Measurements from ENCODE around the gene HECTD4. TPM values are rescaled to one million over a fixed set of nuclear protein-coding genes. Genes with fewer than 3 reads are reported as not detected.
A peak's percentile ranks its signal among the peaks of the same experiment; 100 is the strongest.
"Not testable (repeated sequence)": the region's sequence is repeated elsewhere in the genome, so short reads cannot be mapped to it uniquely, and the experiment has no call there.

HECTD4 gene
- total RNA-seq, 1 donor from 2014 or later: 34.8 TPM

DNA sequence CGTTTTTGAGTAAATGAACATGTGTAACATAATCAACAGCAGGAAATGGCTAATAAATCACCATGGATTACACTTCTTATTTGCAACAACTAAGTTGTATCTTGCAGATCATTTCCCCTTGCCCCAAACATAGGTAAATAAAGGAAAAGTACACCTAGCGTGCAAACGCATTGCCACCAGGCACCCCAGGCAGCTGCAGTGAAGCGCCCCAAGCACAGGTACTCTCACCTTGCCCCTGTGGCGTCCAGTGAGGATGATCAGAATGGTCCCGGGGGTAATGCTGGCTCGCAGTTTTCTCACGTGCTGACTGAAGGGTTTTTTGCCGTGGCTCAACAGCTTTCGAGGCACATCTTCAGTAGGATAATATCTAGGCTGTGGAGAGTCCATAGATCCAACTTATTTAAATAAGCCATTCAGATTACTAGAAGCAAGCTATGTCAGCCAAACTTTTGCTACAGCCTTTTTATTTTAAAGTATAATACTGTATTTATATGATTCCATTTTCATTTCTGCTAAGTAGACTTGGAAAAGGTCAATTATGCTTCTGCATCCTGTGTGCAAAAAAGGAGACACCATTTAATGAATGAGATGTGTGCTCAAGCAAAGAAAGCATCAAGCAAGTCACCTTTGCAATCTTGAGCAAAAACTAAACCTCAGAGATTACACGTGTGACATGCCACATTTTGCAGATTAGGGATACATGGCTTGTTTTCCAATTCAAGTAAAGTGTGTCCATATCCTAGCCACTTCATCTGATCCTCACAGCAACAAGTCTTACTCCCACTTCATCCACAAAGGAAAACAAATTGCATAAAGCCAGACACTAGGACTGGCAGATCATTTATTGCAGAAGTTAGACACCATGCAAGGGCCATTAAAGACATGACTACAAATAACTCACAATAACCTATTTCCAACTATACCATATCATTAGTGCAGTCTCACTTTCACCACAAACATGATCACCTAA, 24.6 kb upstream of the HECTD4 start:
- ATAC-seq: no peak
- no peak for DNase-seq (ENCODE audit: low spot score)

DNA sequence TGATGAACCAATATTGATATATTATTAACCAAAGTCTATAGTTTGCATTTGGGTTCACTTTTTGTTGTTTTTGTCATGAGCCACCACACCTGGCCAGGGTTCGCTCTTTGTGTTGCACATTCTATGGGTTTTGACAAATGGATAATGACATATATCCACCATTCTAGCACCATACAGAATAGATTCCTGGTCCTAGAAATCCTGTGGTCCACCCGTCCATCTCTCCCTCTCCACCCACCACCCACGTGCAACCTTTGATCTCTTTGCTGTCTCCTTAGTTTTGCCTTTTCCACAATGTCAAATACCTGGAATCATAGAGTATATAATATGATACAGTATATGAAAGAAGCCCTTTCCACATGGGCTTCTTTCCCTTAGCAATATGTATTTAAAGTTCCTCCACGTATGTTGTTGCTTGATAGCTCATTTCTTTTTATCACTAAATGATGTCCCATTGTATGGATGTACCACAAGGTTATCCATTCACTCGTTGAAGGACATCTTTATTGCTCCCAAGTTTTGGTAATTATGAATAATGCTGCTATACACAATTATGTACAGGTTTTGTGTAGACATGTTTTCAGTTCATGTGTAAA, 19.8 kb upstream of the HECTD4 start:
- no peak for ATAC-seq
- no peak for DNase-seq (ENCODE audit: low spot score)

DNA sequence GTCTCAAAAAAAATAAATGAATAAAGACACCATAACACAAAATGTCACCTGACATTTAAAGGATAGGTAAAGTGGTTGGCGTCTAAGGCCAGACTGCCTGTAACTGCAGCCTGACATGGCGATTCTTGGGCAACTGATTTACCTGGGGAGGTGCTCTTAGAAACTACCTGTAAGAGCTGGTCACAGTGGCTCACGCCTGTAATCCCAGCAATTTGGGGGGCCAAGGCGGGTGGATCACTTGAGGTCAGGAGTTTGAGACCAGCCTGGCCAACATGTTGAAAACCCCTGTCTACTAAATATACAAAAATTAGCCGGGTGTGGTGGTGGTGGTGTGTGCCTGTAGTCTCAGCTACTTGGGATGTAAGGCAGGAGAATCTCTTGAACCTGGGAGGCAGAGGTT, 18.8 kb upstream of the HECTD4 start:
- no peak for ATAC-seq
- no peak for DNase-seq (ENCODE audit: low spot score)

DNA sequence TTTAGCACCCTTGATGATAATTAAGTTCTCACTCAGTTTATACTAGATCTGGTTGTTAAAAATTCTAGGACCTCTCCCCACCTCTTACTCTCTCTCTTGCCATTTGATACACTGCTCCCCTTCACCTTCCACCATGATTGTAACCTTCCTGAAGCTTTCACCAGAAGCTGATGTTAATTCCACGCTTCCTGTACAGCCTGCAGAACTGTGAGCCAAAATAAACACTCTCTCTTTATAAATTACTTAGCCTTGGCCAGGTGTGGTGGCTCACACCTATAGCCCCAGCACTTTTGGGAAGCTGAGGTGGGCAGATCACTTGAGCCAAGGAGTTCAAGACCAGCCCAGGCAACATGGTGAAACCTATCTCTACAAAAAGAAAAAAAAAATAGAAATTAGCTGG, 11.1 kb upstream of the HECTD4 start:
- DNase-seq (ENCODE audit: low spot score): no peak
- ATAC-seq: no peak

DNA sequence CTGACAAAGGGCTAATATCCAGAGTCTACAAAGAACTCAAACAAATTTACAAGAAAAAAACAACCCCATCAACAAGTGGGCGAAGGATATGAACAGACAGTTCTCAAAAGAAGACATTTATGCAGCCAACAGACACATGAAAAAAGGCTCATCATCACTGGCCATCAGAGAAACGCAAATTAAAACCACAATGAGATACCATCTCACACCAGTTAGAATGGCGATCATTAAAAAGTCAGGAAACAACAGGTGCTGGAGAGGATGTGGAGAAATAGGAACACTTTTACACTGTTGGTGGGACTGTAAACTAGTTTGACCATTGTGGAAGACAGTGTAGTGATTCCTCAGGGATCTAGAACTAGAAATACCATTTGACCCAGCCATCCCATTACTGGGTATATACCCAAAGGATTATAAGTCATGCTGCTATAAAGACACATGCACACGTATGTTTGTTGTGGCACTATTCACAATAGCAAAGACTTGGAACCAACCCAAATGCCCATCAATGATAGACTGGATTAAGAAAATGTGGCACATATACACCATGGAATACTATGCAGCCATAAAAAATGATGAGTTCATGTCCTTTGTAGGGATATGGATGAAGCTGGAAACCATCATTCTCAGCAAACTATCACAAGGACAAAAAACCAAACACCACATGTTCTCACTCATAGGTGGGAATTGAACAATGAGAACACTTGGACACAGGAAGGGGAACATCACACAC, 7.9 kb upstream of the HECTD4 start:
- ATAC-seq; DNase-seq (ENCODE audit: low spot score): not testable (repeated sequence)

DNA sequence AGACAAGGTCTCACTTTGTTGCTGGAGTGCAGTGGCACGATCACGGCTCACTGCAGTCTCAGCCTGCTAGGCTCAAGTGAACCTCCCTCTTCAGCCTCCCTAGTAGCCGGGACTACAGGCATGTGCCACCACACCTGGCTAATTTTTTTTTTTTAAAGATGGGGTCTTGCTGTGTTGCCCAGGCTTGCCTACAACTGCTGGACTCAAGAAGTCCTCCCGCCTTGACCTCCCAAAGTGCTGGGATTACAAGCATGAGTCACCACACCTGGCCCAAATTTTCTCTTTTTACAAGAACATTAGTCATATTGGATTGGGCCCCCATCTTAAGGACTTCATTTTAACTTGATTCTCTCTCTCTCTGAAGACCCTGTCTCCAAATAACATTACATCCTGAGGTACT, 7.0 kb upstream of the HECTD4 start:
- ATAC-seq (no peak), DNase-seq (ENCODE audit: low spot score) (peak; percentile 8)

DNA sequence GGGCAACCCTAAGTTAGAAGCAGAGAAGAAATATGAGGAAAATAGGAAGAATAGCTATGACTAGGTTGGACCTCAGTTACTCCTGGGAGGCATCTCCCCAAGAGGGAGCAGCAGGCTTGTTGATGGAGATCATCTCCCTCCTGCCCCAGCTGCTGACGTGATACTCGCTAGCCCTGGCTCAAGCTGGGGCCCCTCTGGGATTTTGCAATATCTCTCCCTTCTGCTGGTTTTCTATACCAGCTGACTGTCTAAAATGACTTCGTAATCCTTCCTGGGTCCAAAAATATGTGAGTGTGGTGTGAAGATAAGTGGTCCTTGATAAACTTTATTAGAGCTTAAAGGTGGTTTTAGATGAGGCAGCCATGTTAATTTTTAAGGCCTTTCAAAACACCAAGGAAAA, 4.5 kb upstream of the HECTD4 start:
- DNase-seq (ENCODE audit: low spot score) (peak; percentile 35), ATAC-seq (no peak)

DNA sequence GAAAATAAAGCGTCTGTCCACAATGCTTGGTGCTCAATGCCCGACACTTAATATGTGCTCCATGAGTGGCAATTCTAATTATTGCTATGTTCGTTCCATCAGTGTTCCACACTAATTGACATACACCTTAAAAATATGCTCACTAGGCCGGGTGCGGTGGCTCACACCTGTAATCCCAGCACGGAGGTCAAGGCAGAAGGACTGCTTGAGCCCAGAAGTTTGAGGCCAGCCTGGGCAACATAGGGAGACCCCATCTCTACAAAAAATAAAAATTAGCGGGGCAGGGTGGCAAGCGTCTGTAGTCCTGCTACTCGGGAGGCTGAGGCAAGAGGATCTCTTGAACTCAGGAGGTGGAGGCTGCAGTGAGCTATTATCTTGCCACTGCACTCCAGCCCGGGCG, 635 bp upstream of the HECTD4 start:
- ATAC-seq (no peak), DNase-seq (ENCODE audit: low spot score) (peak; percentile 39)

DNA sequence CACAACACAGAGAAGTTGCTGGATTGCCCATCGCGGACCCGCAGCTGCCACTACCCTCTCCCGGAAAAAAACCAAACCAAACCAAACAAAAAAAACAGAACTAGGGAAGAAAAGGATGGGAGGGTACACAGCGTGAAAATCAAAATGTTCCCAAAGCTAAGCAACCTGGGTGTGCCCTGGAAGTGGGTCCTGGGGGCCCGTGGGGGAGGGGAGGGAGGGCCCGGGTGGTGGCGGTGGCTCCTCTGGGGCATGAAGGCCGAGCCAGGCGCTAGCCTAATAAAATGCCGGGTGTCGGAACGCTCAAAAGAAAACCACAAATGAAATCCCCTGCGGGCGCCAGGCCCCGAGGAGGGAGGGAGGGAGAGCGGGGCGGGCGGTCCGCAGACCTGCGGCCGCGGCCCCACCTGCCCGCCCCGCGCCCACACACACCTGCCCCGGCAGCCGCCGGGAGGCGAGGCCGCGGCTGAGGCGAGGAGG, 787 bp downstream of the HECTD4 start:
- ATAC-seq: peak; percentile 53
- peak; percentile 50 for DNase-seq (ENCODE audit: low spot score)

DNA sequence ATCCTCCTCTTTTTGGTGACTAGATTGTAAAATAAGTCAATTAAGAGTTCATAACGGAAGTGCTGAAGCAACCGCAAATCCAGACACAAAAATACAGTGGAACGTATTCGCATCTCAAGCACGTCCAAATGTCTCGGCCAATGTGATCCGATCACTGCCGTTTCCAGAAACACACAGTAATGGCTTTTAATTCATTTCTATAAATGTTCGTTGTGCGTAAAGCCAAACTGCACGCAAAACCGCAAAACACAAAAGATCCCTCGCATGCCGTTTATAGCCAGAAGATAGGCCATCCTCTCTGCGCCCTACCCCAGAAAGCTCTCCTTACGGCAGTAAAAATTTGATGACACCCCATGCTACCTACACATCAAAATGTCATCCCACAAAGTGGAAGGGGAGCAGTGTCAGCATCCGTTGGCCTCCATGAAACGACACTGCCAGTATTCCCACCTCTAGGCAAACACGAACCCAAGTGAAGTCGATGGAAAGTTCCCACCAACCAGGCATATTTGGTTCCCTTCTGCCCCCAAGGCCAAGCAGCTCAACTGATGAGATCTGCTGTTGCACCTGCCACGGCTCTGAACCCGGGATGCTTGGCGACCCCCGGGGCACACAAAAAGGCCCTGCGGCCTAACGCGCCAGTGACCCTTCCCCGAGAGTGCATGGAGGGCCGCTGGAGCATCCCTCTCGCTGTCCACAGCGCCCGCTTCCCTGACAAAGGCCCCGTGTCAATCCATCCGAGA, 1.4 kb downstream of the HECTD4 start:
- no peak for ATAC-seq
- DNase-seq (ENCODE audit: low spot score): peak; percentile 40

DNA sequence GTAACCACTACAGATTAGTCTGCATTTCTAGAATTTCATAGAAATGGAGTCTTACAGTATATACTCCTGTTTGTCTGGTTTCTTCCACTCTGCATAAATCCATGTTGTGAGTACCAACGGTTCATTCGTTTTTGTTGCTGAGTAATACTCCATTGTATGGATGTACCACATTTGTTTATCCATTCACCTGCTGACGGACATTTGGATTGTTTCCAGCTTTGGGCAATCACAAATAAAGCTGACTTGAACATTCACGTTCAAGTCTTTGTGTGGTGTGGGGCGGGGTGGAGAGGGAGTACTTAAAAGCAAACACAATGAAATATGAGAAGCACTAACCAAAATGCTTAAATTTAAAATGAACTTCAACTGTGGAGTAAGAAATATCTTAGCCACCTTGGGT, 7.1 kb downstream of the HECTD4 start:
- ATAC-seq (no peak), DNase-seq (ENCODE audit: low spot score) (no peak)

DNA sequence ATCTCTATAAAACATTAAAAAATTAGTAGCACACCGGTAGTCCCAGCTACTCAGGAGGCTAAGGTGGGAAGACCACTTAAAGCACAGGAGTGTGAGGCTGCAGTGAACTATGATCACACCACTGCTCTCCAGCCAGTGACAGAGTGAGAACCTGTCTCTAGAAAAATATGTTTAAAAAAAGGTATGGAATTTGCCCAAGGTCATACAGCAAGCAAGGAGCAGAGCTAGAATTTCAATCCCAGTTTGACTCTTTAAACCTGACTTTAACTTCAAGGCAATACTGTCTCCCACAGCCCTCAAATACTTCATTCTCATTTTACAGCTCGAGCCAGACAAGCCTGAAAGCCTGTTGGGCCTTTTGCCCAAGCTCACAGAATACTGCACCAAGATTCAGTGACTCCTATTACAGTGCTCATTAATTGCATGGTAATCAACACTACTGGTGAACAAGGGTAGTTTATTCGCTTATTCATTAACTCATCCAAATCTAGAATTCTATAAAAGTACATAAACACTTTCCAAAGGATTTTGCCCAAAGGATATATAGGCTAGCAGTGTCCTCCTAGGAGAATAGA, 8.0 kb downstream of the HECTD4 start:
- ATAC-seq (no peak), DNase-seq (ENCODE audit: low spot score) (no peak)

DNA sequence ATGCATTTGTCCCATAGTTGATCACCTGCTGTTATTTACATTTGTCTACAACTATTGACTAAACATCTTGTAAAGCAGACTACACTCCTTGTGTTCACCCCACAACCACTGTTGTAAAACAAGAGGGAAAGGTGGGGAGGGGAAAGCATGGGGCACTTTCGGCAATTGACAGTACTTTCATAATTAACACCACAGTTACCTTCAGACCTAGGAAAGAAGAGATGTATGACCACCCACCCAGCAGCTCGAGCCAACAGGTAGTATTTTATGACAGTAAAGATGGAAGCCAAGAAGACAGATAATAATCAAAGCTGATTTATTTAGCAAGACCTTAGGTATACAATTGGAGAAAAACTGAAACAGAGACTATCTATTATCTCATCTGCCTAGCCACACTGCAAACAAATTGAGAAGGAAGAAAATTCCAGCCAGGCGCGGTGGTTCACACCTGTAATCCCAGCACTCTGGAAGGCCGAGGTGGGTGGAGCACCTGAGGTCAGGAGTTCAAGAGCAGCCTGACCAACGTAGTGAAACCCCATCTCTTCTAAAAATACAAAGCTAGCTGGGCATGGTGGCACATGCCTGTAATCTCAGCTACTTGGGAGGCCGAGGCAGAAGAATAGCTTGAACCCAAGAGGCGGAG, 11.2 kb downstream of the HECTD4 start:
- DNase-seq (ENCODE audit: low spot score) (no peak), ATAC-seq (no peak)

DNA sequence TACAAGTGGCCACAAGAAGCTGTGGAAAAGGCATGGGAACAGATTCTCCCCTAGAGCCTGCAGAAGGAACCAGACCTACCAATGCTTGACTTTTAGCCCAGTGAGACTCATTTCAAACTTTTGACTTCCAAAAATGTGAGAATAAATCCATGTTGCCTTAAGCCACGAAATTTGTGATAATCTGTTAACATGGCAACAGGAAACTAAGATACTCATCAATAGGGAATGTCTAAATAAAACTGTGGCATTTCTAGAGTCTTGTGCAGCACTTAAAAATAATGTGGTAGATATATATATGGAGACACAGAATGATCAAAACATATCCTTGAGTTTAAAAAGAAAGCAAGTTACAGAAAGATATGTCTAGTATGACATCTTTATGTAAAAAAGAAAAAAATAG, 12.0 kb downstream of the HECTD4 start:
- no peak for ATAC-seq

DNA sequence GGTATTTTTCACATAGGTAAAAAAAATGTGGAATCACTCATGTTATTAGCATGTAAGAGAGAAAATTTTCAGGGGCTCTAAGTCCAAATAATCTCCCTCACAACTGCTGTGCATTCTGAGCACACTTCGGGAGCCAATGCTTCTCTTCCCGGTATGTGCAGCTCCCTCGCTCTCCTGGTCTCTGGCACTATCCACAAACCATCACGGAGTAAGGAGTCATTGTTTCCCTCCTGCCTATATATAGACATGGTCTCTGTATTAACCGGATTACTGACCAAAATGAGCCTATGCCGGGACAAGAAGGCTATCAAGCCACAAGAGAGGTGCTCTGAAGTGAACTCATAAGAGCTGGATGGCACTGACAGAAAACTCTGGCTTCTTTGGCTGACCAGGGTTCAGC, 13.4 kb downstream of the HECTD4 start:
- DNase-seq (ENCODE audit: low spot score) (no peak), ATAC-seq (no peak)

More for the DNA sequence above, 12.0 kb downstream of the HECTD4 start:
- DNase-seq (ENCODE audit: low spot score): no peak

DNA sequence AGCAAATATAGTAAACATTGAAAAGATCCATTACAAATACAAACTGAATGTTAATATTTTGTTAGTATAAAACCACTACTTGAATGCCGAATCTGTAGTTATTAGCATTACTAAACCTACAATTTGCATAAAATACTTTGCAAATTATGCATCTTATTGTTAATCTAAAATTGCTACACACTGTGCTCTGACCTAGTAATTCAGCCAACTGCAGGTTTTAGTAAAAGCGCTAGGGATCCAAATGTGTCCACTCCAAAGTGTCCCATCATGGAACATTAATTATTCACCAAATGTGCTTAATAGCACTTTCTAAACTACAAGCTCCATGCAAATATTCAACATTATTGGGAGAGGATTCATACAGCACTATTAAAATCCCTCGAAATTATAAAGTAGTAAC, 14.3 kb downstream of the HECTD4 start:
- no peak for ATAC-seq
- DNase-seq (ENCODE audit: low spot score): no peak

DNA sequence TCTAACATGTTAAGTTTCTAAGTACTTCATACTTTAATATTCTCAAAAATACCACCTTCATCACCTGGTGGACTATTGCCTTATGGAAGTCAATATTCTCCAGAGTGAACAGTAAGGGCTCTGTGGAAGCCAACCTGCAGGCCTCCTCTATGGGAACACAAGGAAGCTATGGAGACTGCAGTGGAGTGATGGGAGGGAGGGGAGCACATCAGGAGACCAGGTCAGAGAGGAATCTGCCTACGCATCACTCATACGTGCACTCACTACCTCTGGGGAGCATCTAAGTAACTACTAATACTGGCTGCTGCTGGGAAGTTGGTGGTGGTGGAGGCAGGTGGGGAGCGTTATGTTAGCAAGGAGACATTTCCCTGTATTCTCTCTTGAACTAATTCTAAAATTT, 19.9 kb downstream of the HECTD4 start:
- DNase-seq (ENCODE audit: low spot score) (no peak), ATAC-seq (no peak)

DNA sequence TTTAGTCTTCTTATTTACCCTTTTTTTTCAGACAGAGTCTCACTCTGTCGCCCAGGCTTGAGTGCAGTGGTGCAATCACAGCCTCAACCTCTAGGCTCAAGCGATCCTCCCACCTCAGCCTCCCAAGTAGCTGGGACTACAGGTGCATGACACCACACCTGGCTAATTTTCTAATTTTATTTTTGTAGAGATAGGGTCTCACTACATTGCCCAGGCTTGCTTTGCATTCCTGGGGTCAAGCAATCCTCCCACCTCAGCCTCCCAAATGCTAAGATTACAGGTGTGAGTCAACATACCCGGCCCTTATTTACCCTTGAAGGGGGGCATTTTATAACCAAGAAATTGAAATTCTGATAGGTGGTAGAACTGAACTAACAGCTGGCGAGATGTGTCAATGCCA, 21.0 kb downstream of the HECTD4 start:
- DNase-seq (ENCODE audit: low spot score) (no peak), ATAC-seq (no peak)

DNA sequence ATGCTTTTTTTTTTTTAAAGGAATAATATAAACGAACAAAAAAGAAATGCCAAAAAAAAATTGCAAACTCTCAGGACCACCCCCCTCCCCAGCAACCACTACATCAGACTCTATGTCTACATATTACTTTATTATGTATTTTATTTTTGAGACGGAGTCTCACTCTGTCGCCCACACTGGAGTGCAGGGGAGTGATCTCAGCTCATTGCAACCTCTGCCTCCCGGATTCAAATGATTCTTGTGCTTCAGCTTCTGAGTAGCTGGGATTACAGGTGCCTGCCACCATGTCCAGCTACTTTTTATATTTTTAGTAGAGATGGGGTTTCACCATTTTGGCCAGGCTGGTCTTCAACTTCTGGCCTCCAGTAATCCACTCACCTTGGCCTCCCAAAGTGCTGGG, 22.9 kb downstream of the HECTD4 start:
- DNase-seq (ENCODE audit: low spot score) (no peak), ATAC-seq (no peak)

DNA sequence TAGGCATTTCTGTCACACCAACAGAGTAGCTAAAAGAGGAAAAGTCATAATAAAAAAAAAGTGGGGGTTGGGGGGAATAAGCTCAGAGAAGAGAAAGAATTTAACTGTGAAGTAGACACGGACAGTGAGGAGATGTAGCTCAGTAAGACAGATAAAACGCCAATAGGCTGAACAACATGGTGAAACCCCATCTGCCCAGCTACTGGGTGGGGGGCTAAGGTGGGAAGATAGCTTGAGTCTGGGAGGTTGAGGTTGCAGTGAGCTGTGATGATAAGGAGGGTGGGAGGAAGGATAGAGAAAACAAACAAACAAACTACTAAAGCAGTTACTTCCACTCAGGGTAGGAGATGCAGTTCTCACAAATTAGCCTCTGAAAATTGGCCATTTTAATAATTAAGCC, 25.0 kb downstream of the HECTD4 start:
- DNase-seq (ENCODE audit: low spot score): no peak
- ATAC-seq: no peak
